Sigmoid colon (tissue), 7 donors: ENCODE results near the gene UBL7. TPM values are rescaled to one million over a fixed set of nuclear protein-coding genes. Genes with fewer than 3 reads are reported as not detected.

Source experiments
- DNase-seq: peaks from one replicate; pipeline ENCODE4 v3.0.0-alpha.2; 2019
- H3K27ac ChIP-seq, 4 donors: fragments of 200-600 bp; sonication (generic); one replicate each; pipeline ENCODE4 v1.5.1; 2016 to 2019; ENCODE audit warnings: mild to moderate bottlenecking in 1 of 4
- H3K27me3 ChIP-seq, 3 donors: fragments of 200-600 bp; sonication (generic); one replicate each; pipeline ENCODE4 v1.5.1; 2019; ENCODE audit warnings: mild to moderate bottlenecking in 1 of 3
- H3K36me3 ChIP-seq, 4 donors: fragments of 200-600 bp; sonication (generic); one replicate each; pipeline ENCODE4 v1.5.1; 2016 to 2019
- H3K4me1 ChIP-seq, 4 donors: fragments of 200-600 bp; sonication (generic); one replicate each; pipeline ENCODE4 v1.5.1; 2017 to 2019
- H3K4me3 ChIP-seq, 4 donors: fragments of 200-600 bp; sonication (generic); one replicate each; pipeline ENCODE4 v1.5.1; 2017 to 2019; ENCODE audit warnings: mild to moderate bottlenecking in 2 of 4, moderate library complexity in 1 of 4
- H3K9me3 ChIP-seq, 4 donors: fragments of 200-600 bp in 3 of 4; sonication (generic) in 3 of 4; one replicate each; pipeline versions ENCODE4 v1.5.1 to v1.6.1; 2013 to 2019
- EP300 ChIP-seq, 4 donors: sonication (generic); formaldehyde crosslinking; IDR thresholded peaks; one replicate each; pipeline ENCODE4 v1.6.1; 2017; ENCODE audit warnings: antibody characterized with exemption in 4 of 4
- POLR2A ChIP-seq, 2 donors: fragments of 450-650 bp; IDR thresholded peaks; one replicate each; pipeline ENCODE4 v1.6.1; 2016; ENCODE audit warnings: antibody characterized with exemption in 2 of 2, mild to moderate bottlenecking in 2 of 2, moderate library complexity in 2 of 2
- POLR2AphosphoS5 ChIP-seq, 4 donors: sonication (generic); formaldehyde crosslinking; IDR thresholded peaks; one replicate each; pipeline ENCODE4 v1.6.1; 2017; ENCODE audit warnings: antibody characterized with exemption in 4 of 4
- WGBS, 2 donors: extraction: QIAGEN DNeasy Blood & Tissue Kit; methylation state at CpG; one replicate each; pipeline ENCODE4 v1.1.7; 2013; 5-methylcytosine and 5-hydroxymethylcytosine counted together
- intact Hi-C: fragments of 100-400 bp; cut with DNase I; formaldehyde crosslinking; loops from one replicate; pipeline ENCODE4 v1.15.1; 2023
- polyA plus RNA-seq, 3 donors: library from polyadenylated mRNA; stranded (reverse); fragments of 200-250 nt; gene quantifications; one replicate each; pipeline ENCODE4 v1.2.3, GENCODE V29; 2013
- total RNA-seq, 4 donors: library from RNA; depleted of rRNA; stranded (reverse); fragments of >200 nt; gene quantifications; one replicate each; pipeline ENCODE4 v1.1.0, GENCODE V29; 2016
- TF ChIP-seq, protein P1 (sequence below), 4 experiments: fragments of 450-650 bp in 3 of 4; fragments of 200-600 bp in 1 of 4; IDR thresholded peaks; one replicate each; pipeline ENCODE4 v1.5.1; 2016 to 2019; ENCODE audit warnings: antibody characterized with exemption in 4 of 4, mild to moderate bottlenecking in 3 of 4, moderate library complexity in 2 of 4
- donor health status: healthy with polysubstance abuse.
- donor health status: Bipolar disorder and iron deficiency.
- donor health status: healthy.

UBL7 gene
- total and polyA plus RNA-seq, 7 donors = 32.4 to 85.5 (median 48.5) TPM

- Histone ChIP-seq H3K27ac (no peak overlapping the region), H3K9me3 (no peaks in the 10 kb centered on the region), H3K4me1 (no peaks in the 10 kb centered on the region), H3K27me3 (peaks cover 0 to 31% (median 0%) of the 10 kb centered on the region in 3 donors), H3K4me3 (no peak overlapping the region), H3K36me3 (no peaks in the 10 kb centered on the region)
- DNase-seq = no peak
- TF ChIP-seq EP300 (IDR thresholded peaks at IDR 0.05) (no peak), POLR2AphosphoS5 (IDR thresholded peaks at IDR 0.05) (no peak), POLR2A (IDR thresholded peaks at IDR 0.05) (no peak)
- TF ChIP-seq, protein P1, sequence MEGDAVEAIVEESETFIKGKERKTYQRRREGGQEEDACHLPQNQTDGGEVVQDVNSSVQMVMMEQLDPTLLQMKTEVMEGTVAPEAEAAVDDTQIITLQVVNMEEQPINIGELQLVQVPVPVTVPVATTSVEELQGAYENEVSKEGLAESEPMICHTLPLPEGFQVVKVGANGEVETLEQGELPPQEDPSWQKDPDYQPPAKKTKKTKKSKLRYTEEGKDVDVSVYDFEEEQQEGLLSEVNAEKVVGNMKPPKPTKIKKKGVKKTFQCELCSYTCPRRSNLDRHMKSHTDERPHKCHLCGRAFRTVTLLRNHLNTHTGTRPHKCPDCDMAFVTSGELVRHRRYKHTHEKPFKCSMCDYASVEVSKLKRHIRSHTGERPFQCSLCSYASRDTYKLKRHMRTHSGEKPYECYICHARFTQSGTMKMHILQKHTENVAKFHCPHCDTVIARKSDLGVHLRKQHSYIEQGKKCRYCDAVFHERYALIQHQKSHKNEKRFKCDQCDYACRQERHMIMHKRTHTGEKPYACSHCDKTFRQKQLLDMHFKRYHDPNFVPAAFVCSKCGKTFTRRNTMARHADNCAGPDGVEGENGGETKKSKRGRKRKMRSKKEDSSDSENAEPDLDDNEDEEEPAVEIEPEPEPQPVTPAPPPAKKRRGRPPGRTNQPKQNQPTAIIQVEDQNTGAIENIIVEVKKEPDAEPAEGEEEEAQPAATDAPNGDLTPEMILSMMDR (IDR thresholded peaks at IDR 0.05) = no peak
- intact Hi-C loops = no loop called here
- whole genome bisulfite sequencing, 2 donors = 40 to 73% methylated on average over 16 of the region's 16 CpGs
Observed at GRCh38 chr15:74403991-74404563, 56.9 kb downstream of the UBL7 start.

GRCh38 chr15:74403588-74403919 is 57.4 kb downstream of the UBL7 start:
- H3K9me3 ChIP-seq = no peaks in the 10 kb centered on the region
- H3K36me3 ChIP-seq = no peaks in the 10 kb centered on the region
- no peaks in the 10 kb centered on the region for H3K4me1 ChIP-seq
- intact Hi-C loops = no loop called here
- 71 to 87% methylated on average over 10 of the region's 10 CpGs for WGBS, 2 donors
- no peak overlapping the region for H3K27ac ChIP-seq
- peaks cover 0 to 31% (median 0%) of the 10 kb centered on the region in 3 donors for H3K27me3 ChIP-seq
- H3K4me3 ChIP-seq = no peak overlapping the region
- TF ChIP-seq POLR2AphosphoS5 (IDR thresholded peaks at IDR 0.05) = no peak
- no peak for DNase-seq

GRCh38 chr15:74402873-74403587 is 57.9 kb downstream of the UBL7 start:
- no peaks in the 10 kb centered on the region for H3K36me3 ChIP-seq
- 42 to 69% methylated on average over 13 of the region's 13 CpGs for WGBS, 2 donors
- H3K27ac ChIP-seq = no peak overlapping the region
- no peaks in the 10 kb centered on the region for H3K9me3 ChIP-seq
- intact Hi-C loops = no loop called here
- H3K4me1 ChIP-seq = no peaks in the 10 kb centered on the region
- peaks cover 0 to 31% (median 0%) of the 10 kb centered on the region in 3 donors for H3K27me3 ChIP-seq
- H3K4me3 ChIP-seq = no peak overlapping the region
- TF ChIP-seq, protein P1 (IDR thresholded peaks at IDR 0.05) = no peak
- no peak for TF ChIP-seq POLR2A (IDR thresholded peaks at IDR 0.05)
- DNase-seq = no peak

- Histone ChIP-seq H3K4me1 (no peaks in the 10 kb centered on the region), H3K27ac (no peak overlapping the region), H3K4me3 (no peak overlapping the region), H3K27me3 (peaks cover 0 to 31% (median 0%) of the 10 kb centered on the region in 3 donors), H3K9me3 (no peaks in the 10 kb centered on the region), H3K36me3 (no peaks in the 10 kb centered on the region)
- intact Hi-C loops = no loop called here
- DNase-seq = no peak
- no peak for TF ChIP-seq POLR2AphosphoS5 (IDR thresholded peaks at IDR 0.05)
- TF ChIP-seq EP300 (IDR thresholded peaks at IDR 0.05) = no peak
- TF ChIP-seq, protein P1 (IDR thresholded peaks at IDR 0.05) = no peak
- TF ChIP-seq POLR2A (IDR thresholded peaks at IDR 0.05) = no peak
- WGBS, 2 donors = 56 to 59% methylated on average over 5 of the region's 5 CpGs
Observed at GRCh38 chr15:74402337-74402841, 58.6 kb downstream of the UBL7 start.

DNA sequence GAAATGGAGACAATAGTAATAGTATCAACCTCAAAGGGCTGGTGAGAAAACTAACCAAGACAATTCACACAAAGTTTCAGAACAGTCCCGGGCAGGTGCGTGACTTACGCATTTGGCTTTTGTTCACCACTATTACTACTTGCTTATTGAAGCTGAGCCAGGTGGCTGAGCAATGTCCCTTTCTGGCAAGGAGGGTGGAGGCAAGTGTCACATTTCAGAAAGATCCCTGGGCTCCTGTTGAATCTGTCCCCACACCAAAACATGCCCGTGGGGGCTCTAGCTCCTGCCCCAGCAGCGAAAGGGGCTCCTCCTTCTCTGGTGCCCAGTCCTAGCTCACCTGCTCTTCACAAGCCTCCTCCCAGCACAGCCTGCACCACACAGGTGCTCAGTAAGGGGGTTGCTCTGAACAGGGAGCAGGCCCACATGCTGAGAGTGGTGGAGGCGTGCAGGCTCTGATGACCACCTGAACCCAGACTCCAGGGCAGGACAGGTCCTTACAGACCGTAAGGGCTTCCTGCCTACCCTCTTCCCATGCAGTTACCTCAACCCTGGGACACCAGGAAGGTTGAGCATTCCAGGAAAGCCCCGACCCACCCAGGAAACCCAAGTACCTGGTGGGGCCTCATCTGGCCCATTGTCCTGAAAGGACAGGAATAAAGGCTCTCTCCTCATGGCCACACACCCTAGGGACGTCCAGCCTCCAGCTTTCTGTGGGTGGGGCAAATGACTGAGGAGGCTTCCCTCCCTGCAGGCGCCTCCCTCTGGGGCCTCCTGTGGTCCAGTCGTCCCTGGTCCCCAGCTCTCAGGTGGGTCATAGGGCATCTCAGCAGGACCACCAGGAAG is 59.8 kb downstream of the UBL7 start:
- DNase-seq = no peak
- peaks cover 0 to 31% (median 0%) of the 10 kb centered on the region in 3 donors for H3K27me3 ChIP-seq
- TF ChIP-seq, protein P1 (IDR thresholded peaks at IDR 0.05) = no peak
- no peak for TF ChIP-seq EP300 (IDR thresholded peaks at IDR 0.05)
- no peak for TF ChIP-seq POLR2A (IDR thresholded peaks at IDR 0.05)
- no peak for TF ChIP-seq POLR2AphosphoS5 (IDR thresholded peaks at IDR 0.05)
- H3K36me3 ChIP-seq = no peaks in the 10 kb centered on the region
- no peaks in the 10 kb centered on the region for H3K9me3 ChIP-seq
- intact Hi-C loops = no loop called here
- WGBS, 2 donors = 27 to 51% methylated on average over 11 of the region's 11 CpGs
- H3K4me1 ChIP-seq = no peaks in the 10 kb centered on the region
- no peak overlapping the region for H3K27ac ChIP-seq
- no peak overlapping the region for H3K4me3 ChIP-seq
